HG02943 (cell line): ENCODE measurements around the gene NCAPG.

Experiments used
- ATAC-seq: cut with Tn5 transposase; IDR thresholded peaks from one replicate; pipeline ENCODE4 v1.9.1; 2021; ENCODE audit warnings: mild to moderate bottlenecking, low read depth, moderate library complexity; ENCODE audit not compliant: unreplicated experiment

The NCAPG gene, protein sequence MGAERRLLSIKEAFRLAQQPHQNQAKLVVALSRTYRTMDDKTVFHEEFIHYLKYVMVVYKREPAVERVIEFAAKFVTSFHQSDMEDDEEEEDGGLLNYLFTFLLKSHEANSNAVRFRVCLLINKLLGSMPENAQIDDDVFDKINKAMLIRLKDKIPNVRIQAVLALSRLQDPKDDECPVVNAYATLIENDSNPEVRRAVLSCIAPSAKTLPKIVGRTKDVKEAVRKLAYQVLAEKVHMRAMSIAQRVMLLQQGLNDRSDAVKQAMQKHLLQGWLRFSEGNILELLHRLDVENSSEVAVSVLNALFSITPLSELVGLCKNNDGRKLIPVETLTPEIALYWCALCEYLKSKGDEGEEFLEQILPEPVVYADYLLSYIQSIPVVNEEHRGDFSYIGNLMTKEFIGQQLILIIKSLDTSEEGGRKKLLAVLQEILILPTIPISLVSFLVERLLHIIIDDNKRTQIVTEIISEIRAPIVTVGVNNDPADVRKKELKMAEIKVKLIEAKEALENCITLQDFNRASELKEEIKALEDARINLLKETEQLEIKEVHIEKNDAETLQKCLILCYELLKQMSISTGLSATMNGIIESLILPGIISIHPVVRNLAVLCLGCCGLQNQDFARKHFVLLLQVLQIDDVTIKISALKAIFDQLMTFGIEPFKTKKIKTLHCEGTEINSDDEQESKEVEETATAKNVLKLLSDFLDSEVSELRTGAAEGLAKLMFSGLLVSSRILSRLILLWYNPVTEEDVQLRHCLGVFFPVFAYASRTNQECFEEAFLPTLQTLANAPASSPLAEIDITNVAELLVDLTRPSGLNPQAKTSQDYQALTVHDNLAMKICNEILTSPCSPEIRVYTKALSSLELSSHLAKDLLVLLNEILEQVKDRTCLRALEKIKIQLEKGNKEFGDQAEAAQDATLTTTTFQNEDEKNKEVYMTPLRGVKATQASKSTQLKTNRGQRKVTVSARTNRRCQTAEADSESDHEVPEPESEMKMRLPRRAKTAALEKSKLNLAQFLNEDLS

DNA sequence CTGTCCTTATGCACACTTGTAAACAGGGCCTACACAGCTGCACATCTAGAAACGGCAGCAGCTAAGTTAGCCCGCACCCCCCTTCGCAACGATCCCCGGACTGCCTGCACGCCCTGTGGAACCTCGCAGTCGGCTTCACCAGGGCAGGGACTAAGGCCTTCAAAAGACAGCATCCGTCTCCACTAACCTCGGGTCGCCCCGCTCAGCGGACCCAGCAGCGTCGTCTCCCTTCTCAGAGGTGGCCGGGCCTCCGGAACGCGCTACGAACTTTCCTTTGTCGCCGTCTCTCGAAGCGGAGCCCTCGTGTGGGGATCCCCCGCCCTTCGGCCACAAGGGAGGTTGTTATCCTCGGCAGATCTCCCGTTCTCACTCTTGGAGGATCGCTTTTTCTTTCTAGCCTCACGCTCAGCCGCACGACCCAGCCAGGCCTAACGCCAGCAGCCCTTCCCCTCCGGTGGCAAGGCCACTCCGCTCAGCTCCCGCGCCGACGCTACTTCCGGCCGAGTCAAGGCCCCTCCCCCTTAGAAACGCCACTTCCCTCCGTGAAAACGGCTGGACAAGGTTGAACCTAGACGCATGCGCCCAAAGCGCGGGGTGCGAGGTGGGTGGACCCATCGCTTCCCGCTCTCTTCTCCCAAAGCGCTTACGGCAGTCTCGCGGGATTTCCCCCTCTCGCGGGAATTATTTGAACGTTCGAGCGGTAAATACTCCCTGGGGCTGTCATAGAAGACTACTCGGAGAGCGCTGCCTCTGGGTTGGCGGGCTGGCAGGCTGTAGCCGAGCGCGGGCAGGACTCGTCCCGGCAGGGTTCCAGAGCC lies at the start of gene NCAPG, which contains the start of gene DCAF16:
NCAPG (plus strand) TSS at position 720 of the 818 bp plus-strand sequence. CDS start 99 bp downstream, outside the sequence.
DCAF16 (minus strand) TSS at position 498 of the 818 bp plus-strand sequence. CDS start 6,616 bp downstream, outside the sequence.
- ATAC-seq: peak; percentile 93

DNA sequence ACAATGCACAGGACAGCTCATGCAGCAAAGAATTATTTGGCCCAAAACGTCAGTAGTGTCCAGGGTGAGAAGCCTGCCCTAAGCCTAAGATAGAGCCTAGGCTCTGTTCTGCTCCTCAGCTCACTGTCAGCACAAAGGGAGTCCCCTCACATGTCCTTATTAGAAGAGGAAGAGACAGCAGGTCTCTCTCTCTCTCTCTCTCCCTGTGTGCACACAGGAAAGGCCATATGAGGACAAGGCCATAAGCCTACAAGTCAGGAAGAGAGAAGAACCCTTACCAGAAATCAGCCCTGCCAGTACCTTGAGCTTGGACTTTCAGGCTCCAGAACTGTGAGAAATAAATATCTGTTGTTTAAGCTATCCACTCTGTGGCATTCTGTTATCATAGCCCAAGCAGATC lies 49.7 kb upstream of the NCAPG start:
- ATAC-seq: no peak

DNA sequence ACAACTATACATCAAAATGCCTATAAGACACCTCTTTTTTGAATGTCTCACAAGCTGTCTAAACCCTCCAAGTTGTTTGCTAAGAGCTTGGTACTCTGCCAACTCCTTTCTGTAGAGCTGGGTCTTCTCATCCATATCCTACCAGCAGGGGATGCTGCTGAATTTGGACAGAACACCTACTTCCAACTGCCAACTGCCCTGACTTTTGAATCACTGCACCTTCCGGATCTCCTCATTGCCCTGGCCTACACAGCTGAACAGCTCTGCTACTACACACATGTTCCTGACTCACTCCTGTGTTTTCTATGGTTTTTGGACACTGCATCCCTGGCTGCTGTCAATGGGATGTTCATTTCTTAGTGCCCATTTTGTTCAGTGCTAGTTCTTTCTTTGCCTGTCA lies 48.1 kb upstream of the NCAPG start:
- no peak for ATAC-seq

DNA sequence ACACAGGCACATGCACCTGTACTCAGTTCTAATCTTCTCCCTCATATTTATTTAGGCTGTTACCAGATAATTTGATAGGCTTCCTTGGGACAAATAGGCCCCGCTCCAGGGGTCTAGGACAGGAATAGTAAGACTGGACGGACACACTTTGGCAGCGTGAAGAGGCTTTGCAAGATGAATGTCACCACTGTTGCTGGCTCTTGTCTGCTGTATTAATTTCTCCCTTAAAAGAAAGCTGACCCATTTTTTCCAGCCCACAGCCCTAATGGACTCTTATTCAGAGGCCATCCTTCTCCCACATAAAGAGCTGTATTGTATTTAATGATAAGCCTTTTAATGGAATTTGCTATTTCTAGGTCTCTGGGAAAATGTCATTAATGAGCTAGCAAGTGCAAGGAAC lies 47.4 kb upstream of the NCAPG start:
- no peak for ATAC-seq

DNA sequence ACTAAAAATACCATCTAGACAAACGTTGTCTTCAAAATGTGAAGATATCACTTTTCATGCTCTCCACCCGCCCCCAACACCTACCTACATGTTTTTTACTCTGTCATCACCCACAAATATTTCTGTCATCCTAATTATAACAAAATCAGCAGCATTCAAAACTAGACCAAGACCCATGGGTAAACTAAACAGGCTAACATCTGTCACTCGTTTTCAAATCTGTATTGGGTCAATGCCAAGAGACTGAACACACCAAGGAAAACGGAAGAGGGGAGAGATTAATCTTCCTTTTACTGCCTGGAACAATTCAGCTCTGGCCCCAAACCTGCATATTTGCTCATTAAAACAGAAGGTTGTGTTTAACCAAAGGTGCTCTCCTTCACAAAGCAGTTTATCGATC lies 46.8 kb upstream of the NCAPG start:
- ATAC-seq: no peak

DNA sequence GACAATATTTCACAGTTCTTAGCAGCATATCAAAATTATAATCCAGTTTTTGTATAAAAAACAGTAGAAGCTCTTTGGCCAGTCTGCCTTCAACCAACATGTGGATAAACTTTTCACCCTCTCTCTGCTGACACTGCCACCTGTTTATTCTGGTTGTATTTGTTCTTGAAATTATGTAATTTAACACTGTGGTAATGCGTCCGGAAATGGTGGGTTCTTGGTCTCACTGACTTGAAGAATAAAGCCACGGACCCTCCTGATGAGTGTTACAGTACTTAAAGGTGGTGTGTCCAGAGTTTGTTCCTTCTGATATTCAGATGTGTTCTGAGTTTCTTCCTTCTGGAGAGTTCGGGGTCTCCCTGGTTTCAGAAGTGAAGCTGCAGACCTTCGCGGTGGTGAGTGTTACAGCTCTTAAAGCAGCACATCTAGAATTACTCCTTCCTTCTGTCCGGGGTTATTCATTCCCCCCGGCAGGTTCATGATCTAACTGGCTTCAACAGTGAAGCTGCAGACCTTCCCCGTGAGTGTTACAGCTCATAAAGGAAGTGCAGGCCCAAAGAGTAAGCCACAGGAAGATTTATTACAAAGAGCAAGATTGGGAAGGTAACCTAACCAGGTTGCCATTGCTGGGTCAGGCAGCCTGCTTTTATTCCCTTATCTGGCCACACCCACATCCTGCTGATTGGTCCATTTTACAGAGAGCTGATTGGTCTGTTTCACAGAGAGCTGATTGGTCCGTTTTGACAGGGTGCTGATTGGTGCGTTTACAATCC lies 45.1 kb upstream of the NCAPG start:
- no peak for ATAC-seq

DNA sequence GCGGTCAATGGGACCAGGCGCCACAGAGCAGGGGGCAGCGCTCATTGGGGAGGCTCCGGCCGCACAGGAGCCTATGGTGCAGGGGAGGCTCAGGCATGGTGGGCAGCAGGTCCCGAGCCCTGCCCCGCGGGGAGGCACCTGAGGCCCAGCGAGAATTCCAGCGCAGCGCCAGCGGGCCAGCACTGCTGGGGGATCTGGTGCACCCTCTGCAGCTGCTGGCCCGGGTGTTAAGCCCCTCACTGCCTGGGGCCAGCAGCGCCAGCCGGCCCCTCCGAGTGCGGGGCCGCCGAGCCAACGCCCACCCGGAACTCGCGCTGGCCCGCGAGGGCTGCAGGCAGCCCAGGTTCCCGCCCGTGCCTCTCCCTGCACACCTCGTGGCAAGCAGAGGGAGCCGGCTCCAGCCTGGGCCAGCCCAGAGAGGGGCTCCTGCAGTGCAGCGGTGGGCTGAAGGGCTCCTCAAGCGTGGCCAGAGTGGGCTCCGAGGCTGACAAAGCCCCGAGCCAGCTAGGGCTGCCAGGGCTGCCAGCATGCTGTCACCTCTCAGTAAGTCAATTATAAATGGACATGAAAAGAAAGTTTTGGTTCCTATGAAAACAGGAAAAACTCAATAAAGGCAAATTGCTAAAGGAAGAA lies 43.8 kb upstream of the NCAPG start:
- no peak for ATAC-seq

DNA sequence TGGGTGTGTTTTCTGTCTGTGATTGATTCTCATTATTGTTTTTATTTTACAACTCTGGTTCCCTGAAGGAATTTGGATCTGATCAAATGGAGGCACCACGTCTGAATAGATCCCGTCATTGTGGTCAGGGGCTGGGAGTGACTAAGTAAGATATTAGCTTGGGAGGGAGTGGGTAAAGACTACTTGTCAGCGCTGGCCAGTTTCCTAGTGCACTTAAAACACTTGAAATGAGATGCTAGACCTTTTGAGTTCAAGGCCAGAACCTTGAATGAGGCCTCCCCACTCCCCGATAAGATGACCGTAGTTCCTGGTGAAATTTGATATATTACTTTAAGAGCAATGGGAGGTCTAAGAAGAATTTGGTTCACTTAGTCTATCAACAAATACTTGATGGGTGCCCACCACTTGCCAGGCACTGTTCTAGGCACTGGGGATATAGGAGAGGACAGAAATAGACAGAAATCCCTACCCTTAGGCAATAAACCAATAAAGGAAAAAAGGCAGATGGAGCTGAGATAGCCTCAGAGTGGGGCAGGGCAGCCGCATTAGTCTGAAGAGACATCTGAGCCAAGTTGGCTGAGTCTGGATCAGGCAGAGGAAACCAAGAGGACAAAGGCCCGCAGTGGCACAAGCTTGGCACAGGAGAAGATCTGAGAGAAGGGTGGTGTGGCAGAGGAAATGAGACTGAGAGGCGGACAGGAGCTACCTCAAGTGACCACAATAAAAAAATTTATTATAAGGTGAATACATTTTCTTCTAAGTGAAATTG lies 41.2 kb upstream of the NCAPG start:
- ATAC-seq: no peak

DNA sequence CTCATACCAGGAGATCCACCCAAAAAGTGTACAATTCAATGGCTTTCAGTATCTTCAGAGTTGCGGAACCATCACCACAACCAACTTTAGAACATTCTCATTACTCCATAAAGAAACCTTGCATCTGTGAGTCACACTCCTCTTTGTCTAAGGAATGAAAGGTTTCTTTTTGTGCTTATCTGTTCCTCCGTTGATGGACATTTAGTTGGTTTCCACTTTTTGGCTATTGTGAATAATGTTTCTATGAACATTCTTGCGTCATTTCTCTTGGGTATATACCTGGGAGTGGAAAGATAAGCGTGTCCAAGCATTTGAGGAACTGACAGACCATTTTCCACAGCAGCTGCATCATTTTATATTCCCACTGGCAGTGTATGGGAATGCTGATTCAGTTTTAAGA lies 39.9 kb upstream of the NCAPG start:
- no peak for ATAC-seq

DNA sequence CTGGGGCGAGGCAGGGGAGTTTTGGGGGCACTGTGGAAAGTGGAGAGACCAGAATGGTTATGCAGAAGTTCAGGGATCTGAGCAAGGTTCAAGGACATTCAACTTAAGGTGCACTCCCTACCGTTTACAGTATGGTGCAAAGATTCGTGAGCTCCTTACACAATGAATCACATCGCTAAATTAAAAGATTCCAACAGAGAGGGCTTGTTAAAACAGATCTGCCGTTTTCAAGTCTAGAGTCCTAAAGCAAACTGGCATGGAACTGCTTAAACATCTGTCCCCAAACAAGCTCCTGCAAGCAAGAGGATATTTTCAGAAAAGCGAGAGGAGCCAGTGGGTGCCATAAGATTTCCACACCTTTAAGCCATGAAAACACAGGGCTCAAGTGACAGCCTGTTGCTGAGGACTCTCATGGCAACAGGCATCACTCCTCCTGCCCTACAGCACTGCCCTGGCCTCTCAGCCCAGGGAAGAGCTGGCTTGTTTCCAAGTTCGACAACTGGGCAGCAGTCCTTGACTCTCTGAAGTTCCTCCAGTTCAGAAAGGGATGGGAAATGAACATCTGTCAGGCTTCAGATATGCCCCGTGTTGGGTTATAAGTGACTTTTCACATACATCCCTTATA lies 39.4 kb upstream of the NCAPG start:
- ATAC-seq: no peak

DNA sequence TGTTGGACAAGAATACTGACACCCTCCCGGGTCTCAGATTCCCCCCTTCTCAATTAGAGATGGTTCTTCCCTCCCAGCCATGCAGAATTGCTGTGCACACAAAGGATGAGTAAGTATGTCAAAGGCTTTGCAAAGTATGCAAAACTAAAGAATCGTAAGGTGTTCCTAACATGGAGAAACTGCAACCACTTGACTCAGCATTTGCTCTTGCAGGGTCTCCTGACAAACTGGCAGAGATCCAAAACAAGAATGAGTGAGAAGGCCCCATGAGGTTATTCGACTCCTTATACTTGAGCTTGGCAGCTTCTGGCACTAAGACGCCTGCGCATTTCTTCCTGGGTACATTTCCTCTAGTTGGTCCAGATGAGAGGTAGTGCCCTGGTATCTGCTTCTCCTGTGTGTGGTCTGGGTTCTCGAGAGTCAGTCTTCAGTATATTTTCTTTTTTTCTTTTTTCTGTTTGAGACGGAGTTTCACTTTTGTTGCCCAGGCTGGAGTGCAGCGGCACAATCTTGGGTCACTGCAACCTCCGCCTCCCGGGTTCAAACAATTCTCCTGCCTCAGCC lies 37.6 kb upstream of the NCAPG start:
- no peak for ATAC-seq

DNA sequence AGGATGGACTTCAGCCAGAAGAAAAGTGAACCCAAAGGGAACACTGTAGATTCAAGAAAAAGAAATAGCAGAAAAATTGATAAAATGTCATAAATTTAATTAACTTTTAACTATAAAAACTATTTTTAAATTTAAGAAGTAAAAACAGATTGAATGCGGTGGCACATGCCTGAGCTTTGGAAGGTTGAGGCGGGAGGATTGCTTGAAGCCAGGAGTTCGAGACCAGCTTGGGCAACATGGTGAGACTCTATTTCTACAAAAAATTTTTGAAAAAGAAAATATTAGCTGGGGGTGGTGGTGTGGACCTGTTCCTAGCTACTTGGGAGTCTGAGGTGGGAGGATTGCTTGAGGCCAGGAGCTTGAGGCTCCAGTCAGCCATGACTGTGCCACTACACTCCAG lies 32.3 kb upstream of the NCAPG start:
- no peak for ATAC-seq

DNA sequence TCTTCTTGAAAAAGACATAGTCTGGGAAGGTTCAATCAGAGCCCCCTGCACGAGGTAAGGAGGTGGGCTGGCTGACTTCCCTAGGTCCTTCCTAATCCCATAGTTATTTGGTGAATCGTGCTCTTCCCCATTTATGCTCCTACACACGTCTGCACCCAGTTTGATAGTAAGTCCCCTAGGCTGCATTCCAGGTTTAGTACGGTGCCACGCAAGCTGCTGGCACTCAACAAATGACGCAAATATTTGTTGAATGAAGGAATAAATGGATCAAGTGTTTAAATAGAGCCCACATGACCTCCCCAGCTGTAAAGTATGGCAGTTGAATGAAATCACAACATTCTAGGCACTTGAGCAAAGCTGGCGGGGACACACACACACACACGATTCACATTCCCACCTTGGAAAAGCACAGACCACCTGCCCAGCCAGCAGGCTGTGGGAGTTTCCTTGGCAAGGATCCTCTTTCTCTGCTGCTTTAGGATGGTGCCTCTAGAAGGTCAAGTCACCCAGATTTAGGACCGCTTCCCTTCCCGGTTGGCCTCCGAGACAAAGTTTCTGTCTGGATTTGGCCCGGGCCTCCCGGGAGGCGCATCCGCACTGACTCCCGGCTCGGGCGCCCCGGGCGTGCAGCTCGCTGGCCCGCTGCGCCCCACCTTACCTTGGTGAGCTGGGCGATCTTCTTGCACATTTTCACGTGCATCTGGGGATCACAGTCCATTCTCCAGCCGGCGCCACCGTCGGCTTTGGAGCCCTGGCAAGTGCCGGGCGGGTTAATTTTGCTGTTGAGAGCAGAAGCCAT lies 30.1 kb upstream of the NCAPG start:
- ATAC-seq: no peak

DNA sequence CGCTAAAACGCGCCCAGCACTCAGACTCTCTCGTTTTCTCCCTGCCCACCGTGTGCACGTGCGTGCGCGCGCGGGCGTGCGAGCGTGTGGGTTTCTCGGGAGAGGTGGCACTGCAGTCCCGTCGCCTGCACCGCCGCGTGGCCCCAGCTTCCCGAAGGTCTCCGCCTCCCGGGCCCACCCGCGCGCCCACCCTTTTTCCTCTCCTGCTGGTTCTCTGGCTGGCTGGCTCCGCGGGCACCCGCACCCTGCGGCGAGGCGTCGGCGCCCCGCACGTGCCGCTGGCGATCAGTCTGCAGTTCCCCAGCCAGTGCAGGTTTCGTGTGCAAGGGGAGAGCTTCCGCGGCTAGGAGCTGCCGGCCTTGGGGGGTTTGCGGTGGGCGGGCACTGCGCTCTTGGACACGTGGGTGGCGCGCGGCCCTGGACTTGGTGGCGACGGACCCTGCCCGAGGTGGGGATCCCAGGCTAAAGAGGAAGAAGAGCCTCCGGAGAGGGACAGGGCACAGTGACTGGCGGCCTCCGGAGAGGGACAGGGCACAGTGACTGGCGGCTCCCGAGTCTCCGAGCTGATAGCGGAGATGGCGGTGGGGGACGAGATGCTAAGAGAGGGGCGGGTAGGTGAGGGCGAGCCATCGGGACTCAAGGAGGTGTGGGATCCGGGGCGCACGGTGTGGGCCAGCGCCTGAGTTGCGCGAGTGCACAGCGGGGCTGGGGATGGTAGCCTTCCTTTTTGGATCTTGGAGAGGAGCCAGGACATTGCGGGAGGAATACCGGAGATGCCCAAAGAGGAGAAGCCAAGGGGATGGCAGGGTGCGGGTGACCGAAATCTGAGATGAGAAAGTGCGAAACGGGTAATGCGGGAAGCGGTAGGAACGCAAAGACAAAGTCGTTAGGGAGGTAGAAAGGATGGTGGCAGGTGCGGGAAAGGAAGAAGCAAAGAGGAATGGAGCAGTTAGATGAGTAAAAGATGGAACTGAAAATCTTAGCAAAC lies 29.2 kb upstream of the NCAPG start, which contains the start of gene FAM184B:
FAM184B (minus strand) TSS at position 322 of the 988 bp plus-strand sequence. CDS start 322 bp downstream, outside the sequence.
- no peak for ATAC-seq

DNA sequence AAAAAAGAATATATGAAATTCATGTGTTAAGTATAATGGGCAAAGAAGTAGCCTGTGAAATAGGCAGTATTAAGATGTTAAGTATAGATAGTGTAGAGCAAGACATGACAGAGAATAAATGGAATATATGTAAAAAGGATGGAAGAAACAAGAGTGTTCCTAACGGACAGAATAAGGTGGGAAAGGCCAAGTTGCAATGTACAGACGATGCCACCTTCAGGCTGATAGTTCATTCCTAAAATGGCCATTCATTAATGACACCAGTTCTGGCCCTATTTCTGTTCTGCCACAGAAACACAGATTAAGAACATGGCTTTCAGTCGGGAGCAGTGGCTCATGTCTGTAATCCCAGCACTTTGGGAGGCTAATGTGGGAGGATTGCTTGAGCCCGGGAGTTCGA lies 24.9 kb upstream of the NCAPG start:
- no peak for ATAC-seq

DNA sequence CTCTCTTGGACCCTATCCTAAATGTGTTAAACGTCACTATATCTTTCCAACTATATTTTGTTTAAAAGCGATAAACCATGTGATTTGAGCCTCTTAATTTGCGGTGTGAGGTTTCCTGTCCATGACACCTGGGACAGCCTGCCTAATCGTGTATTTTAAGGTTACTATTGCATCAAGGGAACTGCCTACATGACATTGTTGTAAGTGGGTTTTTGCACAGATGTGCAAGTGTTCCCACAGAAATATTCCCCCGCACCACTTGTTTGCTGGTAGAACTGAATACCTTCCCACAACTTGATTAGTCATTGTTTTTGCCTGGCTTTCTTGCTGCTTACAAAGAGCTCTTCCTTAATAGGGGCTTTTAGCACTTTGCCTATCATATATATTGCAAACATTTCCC lies 24.2 kb upstream of the NCAPG start:
- no peak for ATAC-seq
